ENCODE results near the gene TMEM144.
"Not testable (repeated sequence)": the region's sequence is repeated elsewhere in the genome, so short reads cannot be mapped to it uniquely, and the experiment has no call there.

The TMEM144 gene

DNA sequence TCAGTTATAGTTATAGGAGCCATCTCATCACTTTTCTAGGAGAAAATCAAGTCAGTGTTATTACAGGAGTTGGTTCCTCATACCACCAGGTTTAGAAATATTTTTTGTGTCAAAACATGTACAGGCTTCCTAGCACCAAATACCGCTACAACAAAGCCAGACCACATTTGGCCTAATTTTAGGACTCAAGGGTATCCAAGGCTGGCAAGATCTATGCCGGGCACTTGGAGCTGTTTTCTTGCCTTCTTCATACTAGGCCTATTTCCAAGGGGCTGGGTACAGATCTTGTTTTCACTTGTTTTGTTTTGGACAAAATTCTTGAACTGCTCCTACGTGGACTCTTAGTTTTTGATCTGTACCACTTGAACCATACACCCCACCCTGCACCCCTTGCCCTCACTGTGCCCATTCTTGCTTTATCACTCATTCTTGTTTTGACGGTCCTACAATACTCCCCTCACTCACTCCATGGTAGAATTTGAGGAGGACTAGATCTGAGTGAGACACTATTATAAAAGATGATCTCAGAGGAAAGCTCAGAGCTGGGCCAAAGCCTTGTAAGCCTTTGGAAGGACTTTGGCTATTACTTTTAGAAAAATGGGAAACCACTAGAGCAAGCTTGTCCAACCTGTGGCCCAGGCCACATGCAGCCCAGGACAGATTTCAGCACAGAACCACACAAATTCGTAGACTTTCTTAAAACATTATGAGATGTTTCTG, 17.7 kb upstream of the TMEM144 start:
- no peak for DNase-seq

GRCh38 chr4:158193171-158193749, 17.0 kb upstream of the TMEM144 start:
- DNase-seq, result peak; percentile 29

GRCh38 chr4:158195297-158195696, 15.0 kb upstream of the TMEM144 start:
- no peak for DNase-seq

DNA sequence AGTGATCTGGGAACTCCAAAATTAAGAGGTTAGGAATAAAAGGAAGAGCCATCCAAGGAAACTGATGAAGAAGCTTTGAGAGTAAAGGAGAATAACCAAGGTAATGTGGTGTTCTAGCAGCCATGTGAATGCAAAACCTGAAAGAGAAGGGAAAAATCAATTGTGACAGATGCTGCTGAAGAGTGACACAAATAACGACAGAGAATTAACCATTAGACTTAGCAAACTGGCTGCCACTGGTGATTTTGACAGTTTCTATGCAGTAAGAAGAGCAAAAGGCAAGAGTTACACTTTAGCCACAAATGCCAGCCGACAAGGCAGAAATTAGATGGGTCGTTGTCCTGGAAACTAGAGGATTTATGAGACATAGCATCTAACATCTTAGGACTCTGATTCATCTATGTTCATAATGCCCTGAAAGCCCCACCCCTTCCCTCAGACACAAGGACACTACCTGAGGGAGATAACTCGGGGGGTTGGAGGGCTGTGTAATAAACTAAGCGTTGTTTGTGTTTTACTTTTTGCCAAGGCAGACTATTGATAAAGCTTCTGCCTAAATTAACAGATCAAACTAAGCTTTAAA, 13.0 kb upstream of the TMEM144 start:
- DNase-seq, result no peak

DNA sequence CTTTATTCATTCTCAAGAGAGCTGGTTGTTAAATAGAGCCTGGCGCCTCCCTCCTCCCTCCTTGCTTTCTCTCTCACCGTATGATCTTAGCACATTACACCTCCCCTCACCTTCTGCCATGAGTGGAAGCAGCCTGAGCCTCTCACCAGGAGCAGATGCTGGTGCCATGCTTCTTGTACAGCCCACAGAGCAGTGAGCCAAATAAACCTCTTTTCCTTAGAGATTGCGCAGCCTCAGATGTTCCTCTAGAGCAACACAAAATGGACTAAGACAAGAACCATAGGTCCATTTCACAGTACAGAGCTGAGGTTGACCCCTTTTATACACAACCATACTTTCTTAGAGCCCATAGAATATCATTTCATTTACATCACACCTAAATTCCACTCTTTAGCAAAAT, 10.1 kb upstream of the TMEM144 start:
- no peak for DNase-seq

- DNase-seq, result no peak
Measured at GRCh38 chr4:158201322-158201721, 9.0 kb upstream of the TMEM144 start.

GRCh38 chr4:158201876-158202275, 8.4 kb upstream of the TMEM144 start:
- DNase-seq, result no peak

DNA sequence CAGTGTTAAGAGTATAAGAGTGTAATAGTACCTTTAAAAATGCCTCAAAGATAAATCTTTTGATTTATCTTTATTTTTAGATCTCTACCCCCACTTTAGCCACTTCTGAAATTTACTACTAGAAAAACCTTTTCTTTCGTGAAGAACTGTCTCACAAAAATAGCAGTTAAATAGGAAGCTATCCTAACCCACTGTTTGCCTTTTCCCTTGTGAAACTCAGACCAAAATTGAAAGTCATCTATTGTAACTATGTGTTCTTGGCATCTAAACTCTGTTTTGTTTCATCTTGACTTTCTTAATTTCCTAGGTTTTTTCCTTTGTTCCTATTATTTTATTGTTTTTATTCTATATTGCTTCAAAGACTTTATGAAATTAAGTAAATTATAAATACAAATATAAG, 7.8 kb upstream of the TMEM144 start:
- DNase-seq, result no peak

DNA sequence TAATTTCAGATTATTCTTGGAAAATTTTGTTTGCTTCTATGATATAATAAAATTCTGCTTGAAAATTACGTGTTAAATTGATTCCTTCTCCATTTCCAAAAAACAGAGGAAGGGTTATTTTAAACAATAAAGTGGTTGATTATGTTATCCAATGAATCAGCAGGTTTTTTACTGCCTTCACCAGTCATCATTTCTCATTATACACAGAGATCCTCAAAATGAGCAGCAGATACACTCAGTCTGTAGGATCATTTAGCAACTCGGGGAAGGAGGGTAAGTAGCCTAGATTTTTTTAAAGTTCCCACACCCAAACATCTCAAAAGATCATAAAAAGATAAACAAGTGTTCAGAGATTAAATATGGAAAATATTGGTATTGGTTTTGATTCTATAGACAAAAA, 6.8 kb upstream of the TMEM144 start:
- DNase-seq, result no peak

DNA sequence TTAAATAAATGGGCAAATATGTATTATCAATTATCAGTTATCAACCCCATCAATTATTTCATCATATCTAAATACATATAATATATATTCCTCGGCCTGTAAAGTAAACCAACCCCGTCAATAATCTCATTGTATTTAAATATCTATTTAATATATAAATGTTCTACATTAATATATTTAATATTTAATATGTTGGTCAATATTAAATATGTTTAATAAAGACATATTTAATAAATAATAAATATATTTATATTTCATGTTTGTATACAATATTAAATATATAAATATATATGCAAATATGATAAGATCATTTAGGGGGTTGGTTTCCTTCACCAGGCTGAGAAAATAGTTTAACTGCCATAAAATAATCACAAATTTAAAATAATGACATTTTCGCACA, 6.4 kb upstream of the TMEM144 start:
- DNase-seq, result no peak

DNA sequence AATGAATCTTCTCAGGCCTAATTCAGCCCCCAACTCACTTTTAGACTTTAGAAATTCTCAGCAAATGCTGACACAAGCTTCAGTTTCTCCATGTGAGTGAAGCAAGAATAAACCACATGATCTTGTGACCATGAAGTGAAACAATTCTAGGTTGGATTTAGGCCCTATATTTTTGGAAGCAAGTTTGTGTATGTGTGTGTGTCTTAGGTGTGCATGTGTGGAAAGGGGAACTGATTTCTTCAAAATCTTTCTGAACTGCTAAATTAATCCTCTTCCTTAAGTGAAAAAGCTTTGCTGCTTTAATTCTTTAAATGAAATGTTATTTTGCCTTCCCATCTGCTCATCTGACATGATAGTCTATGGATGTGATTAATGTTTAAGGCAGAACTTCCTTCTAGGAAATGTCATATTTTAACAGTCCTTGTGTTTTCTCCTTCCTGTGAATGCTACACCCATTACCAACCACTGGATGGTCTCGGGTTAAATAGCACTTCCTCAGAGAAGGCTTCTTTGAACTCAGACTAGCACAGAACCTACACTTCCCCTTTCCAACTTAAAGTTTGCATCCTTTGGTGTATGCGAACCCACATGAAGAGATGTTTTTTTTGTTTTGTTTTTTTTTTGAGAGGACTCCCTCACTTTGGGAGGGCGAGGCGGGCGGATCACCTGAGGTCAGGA, 1.2 kb upstream of the TMEM144 start:
- no peak for DNase-seq

DNA sequence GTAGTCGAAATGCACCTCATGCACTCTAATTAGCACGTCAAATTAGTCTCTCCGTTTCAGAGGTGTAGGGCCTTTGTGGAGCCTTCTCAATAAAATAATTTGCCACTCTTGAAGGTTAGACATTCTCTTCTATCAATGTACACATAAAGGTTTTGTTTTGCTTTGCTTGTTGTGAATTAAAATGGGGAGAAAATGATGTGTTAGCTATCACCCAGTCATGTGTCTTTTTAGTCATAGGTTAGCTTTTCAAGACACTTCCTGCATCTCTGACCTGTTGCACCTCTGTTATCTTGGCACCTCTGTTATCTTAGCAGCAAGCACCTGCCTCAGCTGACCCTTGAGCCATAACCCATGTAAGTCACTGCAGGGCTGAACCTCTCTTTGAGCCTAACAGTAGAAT, 936 bp downstream of the TMEM144 start:
- DNase-seq, result no peak

DNA sequence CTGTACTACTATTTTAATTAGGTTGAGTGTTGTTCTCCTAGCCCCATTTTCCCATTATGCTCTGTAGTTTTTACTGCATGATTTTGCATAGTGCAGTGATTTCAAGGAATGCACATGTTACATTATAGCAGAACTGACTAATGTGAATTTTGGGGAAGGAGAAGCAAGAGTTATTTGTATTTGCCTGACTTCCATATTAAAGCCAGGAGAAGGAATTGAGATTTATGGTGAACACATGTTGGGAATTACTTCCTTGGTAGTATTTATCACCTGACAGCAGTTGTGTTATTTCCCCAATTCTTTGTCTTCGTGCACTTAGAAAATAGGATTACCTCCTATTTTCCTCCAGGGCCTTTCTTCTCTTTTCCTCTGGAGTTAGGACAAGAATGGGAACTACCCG, 3.2 kb downstream of the TMEM144 start:
- no peak for DNase-seq

- DNase-seq, result no peak
Measured at GRCh38 chr4:158214856-158215255, 4.6 kb downstream of the TMEM144 start.

DNA sequence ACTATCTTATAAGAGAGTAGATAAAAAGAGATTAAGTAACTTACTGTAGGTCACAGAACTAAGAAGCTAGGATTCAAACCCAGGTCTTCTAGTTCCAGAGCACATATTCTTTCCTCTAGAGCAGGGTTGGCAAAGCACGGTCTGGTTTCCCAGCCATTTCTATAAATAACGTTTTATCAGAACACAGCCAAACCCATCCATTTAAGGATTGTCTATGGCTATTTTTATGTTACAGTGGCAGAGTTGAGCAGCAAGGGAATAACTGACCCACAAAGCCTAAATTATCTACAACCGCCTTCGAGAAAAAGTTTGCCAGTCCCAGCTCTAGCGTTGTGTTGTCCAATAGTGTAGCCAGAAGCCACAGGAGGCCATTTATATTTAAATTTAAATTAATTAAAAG, 7.5 kb downstream of the TMEM144 start:
- no peak for DNase-seq

DNA sequence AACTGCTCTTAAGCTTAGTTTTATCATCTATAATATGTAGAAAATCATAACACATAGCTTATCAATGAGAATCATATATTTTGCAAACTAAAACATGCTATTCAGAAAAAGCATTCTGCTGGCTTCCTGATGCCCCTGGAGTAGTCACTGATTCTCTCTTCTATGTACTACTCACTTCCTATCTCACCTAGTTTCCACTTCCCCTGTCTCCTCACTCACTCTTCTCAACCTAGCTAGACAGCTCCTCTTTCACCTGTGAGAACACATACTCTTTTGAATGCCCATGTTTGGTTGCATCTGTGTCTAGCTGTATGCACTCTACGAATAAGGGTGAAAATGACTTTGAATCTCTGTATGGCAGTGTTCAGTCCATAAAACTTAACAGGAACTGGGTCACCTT, 9.3 kb downstream of the TMEM144 start:
- DNase-seq, result no peak

GRCh38 chr4:158224318-158224717, 14.0 kb downstream of the TMEM144 start:
- not testable (repeated sequence) for DNase-seq

DNA sequence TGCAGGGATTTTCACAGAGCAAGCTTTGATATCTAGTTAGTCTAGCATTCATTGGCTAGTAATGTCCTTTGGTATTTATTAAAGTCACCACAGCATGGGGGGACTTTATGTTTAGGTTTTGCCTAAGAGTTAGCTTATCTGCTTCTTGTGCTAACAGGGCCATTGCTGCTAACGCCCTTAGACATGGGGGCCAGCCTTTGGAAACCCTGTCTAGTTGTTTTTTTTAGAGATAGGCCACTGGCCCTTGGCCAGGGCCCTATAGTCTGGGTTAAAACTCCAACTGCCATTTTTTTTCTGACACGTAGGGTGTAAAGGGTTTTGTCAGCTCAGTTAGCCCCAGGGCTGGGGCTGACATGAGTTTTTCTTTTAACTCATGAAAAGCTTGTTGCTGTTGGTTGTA, 14.7 kb downstream of the TMEM144 start:
- DNase-seq, result not testable (repeated sequence)

- not testable (repeated sequence) for DNase-seq
Measured at GRCh38 chr4:158227880-158228279, 17.6 kb downstream of the TMEM144 start.

GRCh38 chr4:158228399-158228798, 18.1 kb downstream of the TMEM144 start:
- not testable (repeated sequence) for DNase-seq

DNA sequence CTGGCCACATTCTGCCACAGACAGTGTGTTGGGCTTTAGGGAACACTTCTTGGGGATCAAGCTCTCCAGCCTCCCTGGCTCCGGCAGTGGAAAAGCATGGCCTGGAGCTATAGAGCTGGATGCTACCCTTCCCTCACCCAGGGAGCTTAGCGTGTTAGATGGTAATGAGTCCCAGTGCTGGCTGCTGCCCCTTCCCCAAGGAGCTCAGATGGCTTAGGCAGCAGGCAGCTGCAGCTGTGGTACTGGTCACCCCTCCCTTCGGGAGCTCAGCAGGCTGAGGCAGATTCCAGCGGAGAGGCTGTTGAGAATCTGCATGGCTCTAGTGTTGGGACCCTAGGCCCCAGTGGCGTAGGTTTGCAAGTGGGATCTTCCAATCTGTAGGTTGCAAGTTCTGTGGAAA, 19.5 kb downstream of the TMEM144 start:
- DNase-seq, result no peak

GRCh38 chr4:158234671-158235070, 24.4 kb downstream of the TMEM144 start:
- DNase-seq, result no peak

DNA sequence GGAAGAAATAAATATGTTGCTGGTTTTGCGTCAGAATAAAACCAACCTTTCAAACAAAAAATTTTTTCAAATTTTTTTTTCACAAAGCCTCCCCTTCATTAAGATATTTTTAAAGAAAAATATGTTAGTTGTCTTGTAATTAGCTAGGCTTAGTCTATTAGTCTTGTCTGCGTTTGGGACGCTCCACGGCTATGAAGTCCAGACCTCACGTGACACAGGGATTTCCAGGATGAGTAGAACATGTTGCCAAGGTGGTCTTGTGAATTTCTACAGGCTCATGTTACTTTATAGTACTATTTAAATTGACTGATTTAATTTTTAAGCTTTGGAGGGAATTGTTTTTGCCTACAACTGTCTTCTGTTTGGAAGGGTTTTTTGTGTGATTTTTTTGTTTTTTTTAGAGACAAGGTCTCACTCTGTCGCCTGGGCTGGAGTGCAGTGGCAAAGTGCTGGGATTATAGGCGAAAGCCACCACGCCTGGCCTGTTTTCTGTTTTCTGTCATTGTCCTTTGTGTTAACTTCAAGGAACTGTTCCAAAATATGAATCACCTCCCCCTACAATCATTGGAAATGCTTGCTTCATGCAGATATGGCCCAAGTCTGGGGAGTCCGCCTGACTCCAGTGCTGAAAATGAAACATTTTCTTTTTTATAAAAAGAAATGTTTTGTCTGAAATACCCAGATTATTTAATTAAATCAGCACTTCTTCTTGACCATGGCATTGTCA, 26.2 kb downstream of the TMEM144 start:
- no peak for DNase-seq

All from NCI-H446 treated with DMSO at 0.1 percent for 48 hours (cell line).